ENCODE measurements around the gene YPEL2.
"Not testable (repeated sequence)": the region's sequence is repeated elsewhere in the genome, so short reads cannot be mapped to it uniquely, and the experiment has no call there.

Gene YPEL2

GRCh38 chr17:59381716-59382570 lies 50.5 kb downstream of the YPEL2 start:
- no peak for FAIRE-seq

GRCh38 chr17:59383893-59384292 lies 52.4 kb downstream of the YPEL2 start:
- FAIRE-seq: no peak

GRCh38 chr17:59387351-59388068 lies 56.1 kb downstream of the YPEL2 start:
- no peak for FAIRE-seq

GRCh38 chr17:59388069-59388556 lies 56.7 kb downstream of the YPEL2 start:
- FAIRE-seq: no peak

- no peak for FAIRE-seq
Observed at GRCh38 chr17:59389066-59389465, 57.6 kb downstream of the YPEL2 start.

- no peak for FAIRE-seq
Observed at GRCh38 chr17:59391021-59391420, 59.6 kb downstream of the YPEL2 start.

- FAIRE-seq: no peak
Observed at GRCh38 chr17:59392973-59393679, 61.7 kb downstream of the YPEL2 start.

GRCh38 chr17:59393742-59394410 lies 62.4 kb downstream of the YPEL2 start:
- FAIRE-seq: not testable (repeated sequence)

GRCh38 chr17:59396134-59396826 lies 64.8 kb downstream of the YPEL2 start:
- FAIRE-seq: no peak

GRCh38 chr17:59397316-59398073 lies 66.0 kb downstream of the YPEL2 start:
- FAIRE-seq: no peak

- FAIRE-seq: no peak
Observed at GRCh38 chr17:59399914-59400313, 68.5 kb downstream of the YPEL2 start.

GRCh38 chr17:59400858-59401257 lies 69.4 kb downstream of the YPEL2 start:
- no peak for FAIRE-seq

- no peak for FAIRE-seq
Observed at GRCh38 chr17:59401274-59401673, 69.8 kb downstream of the YPEL2 start.

- no peak for FAIRE-seq
Observed at GRCh38 chr17:59401725-59402124, 70.3 kb downstream of the YPEL2 start.

- no peak for FAIRE-seq
Observed at GRCh38 chr17:59402760-59403159, 71.3 kb downstream of the YPEL2 start.

GRCh38 chr17:59404471-59404870 lies 73.0 kb downstream of the YPEL2 start:
- FAIRE-seq: no peak

GRCh38 chr17:59405944-59406705 lies 74.7 kb downstream of the YPEL2 start:
- FAIRE-seq: no peak

GRCh38 chr17:59406808-59407381 lies 75.4 kb downstream of the YPEL2 start:
- no peak for FAIRE-seq

GRCh38 chr17:59409336-59410048 lies 78.0 kb downstream of the YPEL2 start:
- no peak for FAIRE-seq

- no peak for FAIRE-seq
Observed at GRCh38 chr17:59410049-59410437, 78.6 kb downstream of the YPEL2 start.
